A673 (cell line): ENCODE data around the gene GRIK4. TPM values are rescaled to one million over a fixed set of nuclear protein-coding genes. Genes with fewer than 3 reads are reported as not detected.
A peak's percentile ranks its signal among the peaks of the same experiment; 100 is the strongest.

ENCODE experiments used
- BruUV-seq: library from RNA; stranded (reverse); fragments of 400-500 nt; replicated peaks from 2 replicates; lab custom pipeline; 2021; lab: Mats Ljungman, UMichigan
- CTCF ChIA-PET: fragments of 300-600 bp; sonication (Branson Sonifier 250); formaldehyde crosslinking; loops from one replicate; lab custom pipeline; 2022; ENCODE audit warnings: antibody characterized with exemption; lab: Charles Lee
- POLR2A ChIA-PET: fragments of 300-600 bp; sonication (Branson Sonifier 250); formaldehyde crosslinking; loops from one replicate; lab custom pipeline; 2022; ENCODE audit warnings: antibody characterized with exemption; ENCODE audit not compliant: low non-redundant PET; lab: Charles Lee
- DNase-seq: peaks from one replicate; pipeline ENCODE4 v3.0.0-alpha.2; 2015; ENCODE audit warnings: low spot score
- H3K27ac ChIP-seq: fragments of 200-600 bp; sonication (generic); 2 replicates; pipeline ENCODE4 v1.5.1; 2016; ENCODE audit warnings: mixed run types, low read depth, mild to moderate bottlenecking, mixed read lengths, antibody characterized with exemption, low read length; ENCODE audit not compliant: poor library complexity, severe bottlenecking
- H3K27me3 ChIP-seq: fragments of 200-600 bp; sonication (generic); replicated peaks from 2 replicates; pipeline ENCODE4 v1.6.1; 2017; ENCODE audit warnings: mixed run types, low read depth, mild to moderate bottlenecking, mixed read lengths, antibody characterized with exemption, low read length; ENCODE audit not compliant: insufficient read depth, poor library complexity
- H3K36me3 ChIP-seq: fragments of 200-600 bp; sonication (generic); 2 replicates; pipeline ENCODE4 v1.6.1; 2016; ENCODE audit warnings: mixed run types, mild to moderate bottlenecking, mixed read lengths, antibody characterized with exemption, low read length; ENCODE audit not compliant: insufficient read depth, poor library complexity, severe bottlenecking
- H3K4me1 ChIP-seq: fragments of 200-600 bp; sonication (generic); 2 replicates; pipeline ENCODE4 v1.6.1; 2017; ENCODE audit warnings: mixed run types, mild to moderate bottlenecking, mixed read lengths, antibody characterized with exemption, low read length; ENCODE audit not compliant: insufficient read depth, poor library complexity, severe bottlenecking
- H3K4me3 ChIP-seq: fragments of 200-600 bp; sonication (generic); 2 replicates; pipeline ENCODE4 v1.5.1; 2016; ENCODE audit warnings: low read depth, mixed run types, mild to moderate bottlenecking, mixed read lengths, low read length; ENCODE audit not compliant: poor library complexity, severe bottlenecking
- H3K9me3 ChIP-seq: fragments of 200-600 bp; sonication (generic); 2 replicates; pipeline ENCODE4 v1.6.1; 2016; ENCODE audit warnings: mixed run types, low read depth, mild to moderate bottlenecking, mixed read lengths, antibody characterized with exemption, low read length; ENCODE audit not compliant: poor library complexity, severe bottlenecking
- EZH2 ChIP-seq: fragments of 200-600 bp; sonication (generic); IDR thresholded peaks from 2 replicates; pipeline ENCODE4 v1.6.1; 2017; ENCODE audit warnings: borderline replicate concordance, low read depth, mild to moderate bottlenecking, mixed read lengths, antibody characterized with exemption, low read length; ENCODE audit not compliant: poor library complexity, severe bottlenecking
- intact Hi-C: fragments of 100-400 bp; cut with micrococcal nuclease; formaldehyde crosslinking; loops from one replicate; pipeline ENCODE4 v1.10.0; 2022; ENCODE audit not compliant: unreplicated experiment
- total RNA-seq: library from RNA; stranded (reverse); gene quantifications from 2 replicates; pipeline ENCODE4 v1.2.3, GENCODE V29; 2021
- TF ChIP-seq, protein P1 (sequence below): fragments of 300-800, 200-600 bp; sonication (generic); conservative IDR thresholded peaks from 2 replicates; pipeline ENCODE4 v1.5.1; 2017; ENCODE audit warnings: low read depth, mild to moderate bottlenecking, antibody characterized with exemption, low read length, moderate library complexity, mixed read lengths

Gene GRIK4
- total RNA-seq, 1 experiment from 2014 or later, result not detected

DNA sequence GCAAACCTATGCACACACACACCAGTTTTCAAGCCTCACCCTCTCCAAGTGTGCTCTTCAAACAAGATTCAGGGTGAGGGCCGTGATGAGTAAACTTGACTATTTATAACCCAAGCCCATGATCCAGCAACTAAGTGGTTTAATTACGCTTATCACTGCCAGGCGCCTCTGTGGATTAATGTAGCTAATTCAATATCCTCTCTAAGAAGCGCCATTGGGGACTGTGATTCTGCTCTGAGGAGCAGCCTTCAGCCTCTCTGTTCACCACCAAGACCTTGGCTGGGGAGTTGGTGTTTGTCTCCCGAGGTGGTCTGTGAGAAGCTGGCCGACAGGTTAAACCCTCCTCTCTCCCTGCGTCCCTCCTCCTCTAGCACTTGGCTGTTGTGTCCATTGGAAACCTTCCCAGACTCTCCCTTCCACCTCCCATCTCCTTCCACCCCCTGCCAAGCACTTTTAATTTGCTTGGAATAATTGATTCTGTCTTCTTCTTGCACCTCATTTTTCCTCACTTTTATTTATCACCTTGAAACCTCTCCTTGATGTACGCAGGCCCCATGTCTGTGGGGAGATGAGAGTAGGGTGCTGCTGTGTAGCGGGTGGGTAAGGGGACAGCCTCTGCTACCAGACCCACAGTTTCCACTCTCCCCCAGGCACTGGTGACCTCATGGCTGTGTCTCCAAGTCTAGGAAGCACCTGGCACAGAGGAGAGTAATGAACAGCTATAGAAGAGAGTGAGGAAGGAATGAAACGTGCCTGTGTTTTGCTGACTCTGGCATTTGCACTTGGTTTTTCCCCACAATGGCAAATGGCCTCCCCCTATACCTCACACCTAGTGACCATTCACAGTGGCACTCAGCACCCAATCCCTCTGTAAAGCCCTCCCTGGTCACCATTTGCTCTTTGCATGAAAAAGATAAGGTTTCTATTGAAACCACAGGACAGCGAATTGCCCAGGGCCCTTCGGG, 236.6 kb downstream of the GRIK4 start:
- Histone ChIP-seq H3K4me3 (no peak overlapping the region), H3K9me3 (no peaks in the 10 kb centered on the region), H3K27me3 (peaks cover 18% of the 10 kb centered on the region), H3K27ac (no peak overlapping the region), H3K4me1 (peaks cover 5% of the 10 kb centered on the region), H3K36me3 (no peaks in the 10 kb centered on the region)
- ChIA-PET CTCF (no interaction called here), POLR2A (no interaction called here)
- intact Hi-C loops, result no loop called here
- BruUV-seq, result no TSS peak
- DNase-seq, result peak; percentile 24
- TF ChIP-seq, protein P1, sequence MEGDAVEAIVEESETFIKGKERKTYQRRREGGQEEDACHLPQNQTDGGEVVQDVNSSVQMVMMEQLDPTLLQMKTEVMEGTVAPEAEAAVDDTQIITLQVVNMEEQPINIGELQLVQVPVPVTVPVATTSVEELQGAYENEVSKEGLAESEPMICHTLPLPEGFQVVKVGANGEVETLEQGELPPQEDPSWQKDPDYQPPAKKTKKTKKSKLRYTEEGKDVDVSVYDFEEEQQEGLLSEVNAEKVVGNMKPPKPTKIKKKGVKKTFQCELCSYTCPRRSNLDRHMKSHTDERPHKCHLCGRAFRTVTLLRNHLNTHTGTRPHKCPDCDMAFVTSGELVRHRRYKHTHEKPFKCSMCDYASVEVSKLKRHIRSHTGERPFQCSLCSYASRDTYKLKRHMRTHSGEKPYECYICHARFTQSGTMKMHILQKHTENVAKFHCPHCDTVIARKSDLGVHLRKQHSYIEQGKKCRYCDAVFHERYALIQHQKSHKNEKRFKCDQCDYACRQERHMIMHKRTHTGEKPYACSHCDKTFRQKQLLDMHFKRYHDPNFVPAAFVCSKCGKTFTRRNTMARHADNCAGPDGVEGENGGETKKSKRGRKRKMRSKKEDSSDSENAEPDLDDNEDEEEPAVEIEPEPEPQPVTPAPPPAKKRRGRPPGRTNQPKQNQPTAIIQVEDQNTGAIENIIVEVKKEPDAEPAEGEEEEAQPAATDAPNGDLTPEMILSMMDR, result no peak
- no peak for TF ChIP-seq EZH2

DNA sequence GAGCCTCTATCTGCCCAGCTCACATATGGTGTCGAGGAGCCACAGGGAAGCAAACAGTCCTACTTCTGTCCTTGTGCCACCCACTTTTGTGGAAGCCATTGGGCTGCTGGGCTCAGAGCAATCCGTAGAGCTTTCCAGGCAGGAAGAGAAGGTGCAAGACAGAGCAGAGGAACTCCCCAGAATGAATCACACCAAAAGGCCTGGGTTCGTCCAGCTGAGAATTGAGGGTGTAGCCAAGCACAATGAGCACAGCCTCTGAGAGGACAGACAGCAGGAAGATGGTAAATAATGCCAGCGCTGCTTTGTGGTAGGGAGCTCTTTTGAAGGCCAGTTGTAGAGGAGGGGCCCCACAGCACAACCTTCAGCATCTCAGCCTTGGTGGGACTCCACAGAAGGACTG, 237.8 kb downstream of the GRIK4 start:
- CTCF ChIA-PET, result no interaction called here
- no TSS peak for BruUV-seq
- Histone ChIP-seq H3K36me3 (no peaks in the 10 kb centered on the region), H3K27me3 (peaks cover 18% of the 10 kb centered on the region), H3K9me3 (no peaks in the 10 kb centered on the region), H3K4me3 (no peak overlapping the region), H3K27ac (no peak overlapping the region), H3K4me1 (peaks cover 5% of the 10 kb centered on the region)
- intact Hi-C loops, result no loop called here
- POLR2A ChIA-PET, result no interaction called here
- TF ChIP-seq EZH2, result no peak
- TF ChIP-seq, protein P1, result no peak
- DNase-seq, result no peak

DNA sequence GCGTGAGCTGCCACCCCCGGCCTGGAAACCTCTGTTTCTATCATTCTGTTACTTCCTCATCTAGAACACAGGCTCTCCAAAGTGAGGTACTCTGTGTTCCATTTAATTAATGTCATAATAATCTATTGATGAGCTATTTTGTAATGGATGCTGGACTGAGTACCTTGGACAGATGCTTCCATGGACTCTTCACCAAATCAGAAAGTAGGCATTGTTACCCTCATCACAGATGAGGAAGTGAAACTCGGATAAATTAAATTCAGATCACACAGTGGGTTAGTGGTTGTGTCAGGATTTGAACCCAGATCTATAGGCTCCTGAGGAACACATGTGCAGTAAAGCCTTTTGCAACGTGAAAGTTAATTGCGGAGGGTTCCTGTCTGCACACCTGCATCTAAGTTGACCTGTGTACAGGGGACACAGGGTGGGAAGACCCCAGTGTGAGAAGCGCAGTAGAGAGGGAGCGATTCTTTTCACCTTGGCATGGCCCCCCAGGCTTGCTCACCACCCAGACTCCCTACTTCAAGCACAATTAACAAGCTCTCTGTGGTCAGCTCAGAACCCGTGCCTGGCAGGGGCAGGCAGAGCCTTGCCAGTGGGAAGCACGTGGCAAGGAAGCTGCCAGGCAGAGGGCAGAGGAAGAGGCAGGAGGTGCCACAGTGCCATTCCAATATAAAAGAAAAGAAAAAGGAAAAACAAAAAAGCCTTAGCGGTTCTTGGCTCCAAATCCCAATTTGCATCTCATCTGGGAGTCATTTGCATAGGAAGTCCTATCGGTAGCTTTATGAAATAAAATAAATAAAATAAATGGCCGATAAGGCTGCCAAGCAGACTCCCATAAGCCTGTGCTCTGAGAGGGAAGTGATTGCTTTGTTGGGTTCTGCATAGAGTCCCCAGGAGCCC, 239.3 kb downstream of the GRIK4 start:
- BruUV-seq, result no TSS peak
- POLR2A ChIA-PET, result no interaction called here

More for the DNA sequence above, 239.3 kb downstream of the GRIK4 start:
- no peaks in the 10 kb centered on the region for H3K9me3 ChIP-seq
- peaks cover 11% of the 10 kb centered on the region for H3K27me3 ChIP-seq
- no peak for DNase-seq
- H3K4me3 ChIP-seq, result no peak overlapping the region
- peaks cover 5% of the 10 kb centered on the region for H3K4me1 ChIP-seq
- no peaks in the 10 kb centered on the region for H3K36me3 ChIP-seq
- intact Hi-C loops, result no loop called here
- CTCF ChIA-PET, result no interaction called here
- TF ChIP-seq, protein P1, result no peak
- no peak for TF ChIP-seq EZH2
- no peak overlapping the region for H3K27ac ChIP-seq
